ENCODE data around the gene NMNAT2. TPM values are rescaled to one million over a fixed set of nuclear protein-coding genes. Genes with fewer than 3 reads are reported as not detected.

NMNAT2 gene
- total RNA-seq, 1 donor from 2014 or later: 0.49 TPM

DNA sequence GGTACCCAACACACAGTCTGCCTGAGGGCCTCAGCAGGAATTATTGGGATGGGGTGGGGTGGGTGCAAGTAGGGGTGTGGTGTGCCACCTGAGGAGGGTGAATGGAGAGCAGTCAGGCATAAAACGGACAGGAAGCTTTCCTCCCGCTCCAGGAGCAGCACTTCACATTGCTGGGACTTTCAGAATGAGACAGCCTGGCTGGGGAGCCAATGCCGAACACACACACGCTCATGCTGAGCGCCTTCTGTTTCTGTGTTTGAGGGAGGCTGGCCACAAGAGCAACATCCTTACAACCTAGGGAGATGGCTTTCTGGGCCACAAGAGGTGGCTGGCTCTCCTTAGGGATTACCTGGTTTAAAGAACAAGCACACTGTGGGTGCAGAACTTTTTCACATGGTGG lies 134.1 kb downstream of the NMNAT2 start:
- peaks cover 2% of the 10 kb centered on the region for H3K4me1 ChIP-seq
- Mint-ChIP-seq H3K27ac (no peak overlapping the region), H3K4me1 (peaks cover 36% of the 10 kb centered on the region), H3K9me3 (no peaks in the 10 kb centered on the region), H3K36me3 (peaks cover 2% of the 10 kb centered on the region), H3K4me3 (no peak overlapping the region), H3K27me3 (ENCODE audit: insufficient read depth, low read depth) (peaks cover 4% of the 10 kb centered on the region)
- no peaks in the 10 kb centered on the region for H3K79me2 ChIP-seq (ENCODE audit: low read depth)
- no peaks in the 10 kb centered on the region for H3K36me3 ChIP-seq
- H3K27me3 ChIP-seq: no peaks in the 10 kb centered on the region
- H3K9ac ChIP-seq: no peak overlapping the region
- no peak for DNase-seq (ENCODE audit: low spot score)
- no peak overlapping the region for H2AFZ ChIP-seq (replicated peaks)
- TF ChIP-seq EZH2phosphoT487 (IDR thresholded peaks at IDR 0.05) (no peak), EZH2 (IDR thresholded peaks at IDR 0.05) (no peak)
- TF ChIP-seq, protein P1, sequence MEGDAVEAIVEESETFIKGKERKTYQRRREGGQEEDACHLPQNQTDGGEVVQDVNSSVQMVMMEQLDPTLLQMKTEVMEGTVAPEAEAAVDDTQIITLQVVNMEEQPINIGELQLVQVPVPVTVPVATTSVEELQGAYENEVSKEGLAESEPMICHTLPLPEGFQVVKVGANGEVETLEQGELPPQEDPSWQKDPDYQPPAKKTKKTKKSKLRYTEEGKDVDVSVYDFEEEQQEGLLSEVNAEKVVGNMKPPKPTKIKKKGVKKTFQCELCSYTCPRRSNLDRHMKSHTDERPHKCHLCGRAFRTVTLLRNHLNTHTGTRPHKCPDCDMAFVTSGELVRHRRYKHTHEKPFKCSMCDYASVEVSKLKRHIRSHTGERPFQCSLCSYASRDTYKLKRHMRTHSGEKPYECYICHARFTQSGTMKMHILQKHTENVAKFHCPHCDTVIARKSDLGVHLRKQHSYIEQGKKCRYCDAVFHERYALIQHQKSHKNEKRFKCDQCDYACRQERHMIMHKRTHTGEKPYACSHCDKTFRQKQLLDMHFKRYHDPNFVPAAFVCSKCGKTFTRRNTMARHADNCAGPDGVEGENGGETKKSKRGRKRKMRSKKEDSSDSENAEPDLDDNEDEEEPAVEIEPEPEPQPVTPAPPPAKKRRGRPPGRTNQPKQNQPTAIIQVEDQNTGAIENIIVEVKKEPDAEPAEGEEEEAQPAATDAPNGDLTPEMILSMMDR (IDR thresholded peaks at IDR 0.05): no peak
- no peak overlapping the region for H3K4me3 ChIP-seq
- no peak overlapping the region for H3K4me2 ChIP-seq
- no peaks in the 10 kb centered on the region for H4K20me1 ChIP-seq (ENCODE audit: low read depth)
- no peaks in the 10 kb centered on the region for H3F3A ChIP-seq (ENCODE audit: low read depth)
- no peak overlapping the region for H3K27ac ChIP-seq
- no peaks in the 10 kb centered on the region for H3K9me3 ChIP-seq (ENCODE audit: low read depth)

DNA sequence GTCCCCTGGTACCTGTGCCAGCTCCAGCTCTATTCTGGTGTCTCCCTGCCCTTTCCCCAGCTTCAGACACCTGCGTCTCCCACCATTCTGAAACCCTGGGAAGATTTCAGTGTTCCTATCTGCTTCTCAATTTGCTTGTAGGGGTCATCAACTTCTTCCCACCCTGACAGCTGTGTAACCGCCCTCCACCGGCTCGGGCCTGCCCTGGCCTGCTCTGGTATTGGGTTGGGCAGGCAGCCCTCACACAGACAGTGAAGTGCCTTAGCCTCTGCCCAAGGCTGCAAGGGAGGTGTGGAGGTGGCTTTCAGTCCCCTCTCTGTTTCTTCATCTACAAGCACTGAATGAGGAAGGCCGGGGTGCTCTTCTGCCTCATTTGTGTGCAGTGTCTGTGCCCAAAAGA lies 134.9 kb downstream of the NMNAT2 start:
- no peak overlapping the region for H3K9ac ChIP-seq
- peak overlapping the region; percentile 18 for H3K27ac Mint-ChIP-seq

DNA sequence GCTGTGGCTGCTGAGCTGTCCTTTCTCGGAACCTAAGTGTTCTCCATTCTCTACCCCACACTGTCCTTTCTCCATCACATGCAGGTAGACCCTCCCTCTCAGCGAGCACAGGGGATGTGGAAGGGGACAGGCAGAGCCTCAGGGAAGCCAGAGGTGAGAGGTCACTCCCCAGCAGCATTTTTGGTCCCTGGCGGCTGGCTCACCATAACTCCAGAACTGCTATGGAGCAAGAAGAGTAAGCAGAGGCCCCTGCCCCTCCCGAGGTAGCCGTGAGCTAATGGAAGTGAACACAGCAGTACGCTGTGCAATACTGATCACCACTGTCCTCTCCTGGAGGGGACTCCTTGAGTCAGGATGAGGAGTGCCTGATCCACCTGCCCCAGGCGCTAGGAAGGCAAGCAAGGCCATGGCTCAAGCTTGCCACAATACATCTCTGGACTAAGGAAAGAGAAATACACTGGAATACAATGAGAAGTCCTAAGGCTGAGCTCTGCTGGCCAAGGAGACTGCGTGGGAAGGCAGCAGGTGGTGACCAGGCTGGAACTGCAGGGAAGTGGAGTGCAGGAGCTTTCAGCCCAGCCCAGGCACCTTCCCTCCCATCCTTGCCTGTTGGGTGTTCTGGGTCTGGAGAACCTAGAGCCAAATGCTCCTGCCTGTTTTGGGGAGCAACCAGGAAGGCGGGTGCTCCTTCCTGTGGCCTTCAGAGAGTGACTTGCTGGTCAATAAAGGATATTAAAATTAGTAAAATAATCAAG lies 135.9 kb downstream of the NMNAT2 start:
- Histone ChIP-seq H3K79me2 (ENCODE audit: low read depth) (no peaks in the 10 kb centered on the region), H3K4me1 (peaks cover 5% of the 10 kb centered on the region), H3F3A (ENCODE audit: low read depth) (no peaks in the 10 kb centered on the region), H3K27ac (no peak overlapping the region), H3K4me3 (no peak overlapping the region), H2AFZ (replicated peaks) (peak overlapping the region; percentile 88), H3K9me3 (ENCODE audit: low read depth) (no peaks in the 10 kb centered on the region), H3K27me3 (no peaks in the 10 kb centered on the region), H3K36me3 (no peaks in the 10 kb centered on the region), H4K20me1 (ENCODE audit: low read depth) (no peaks in the 10 kb centered on the region), H3K4me2 (no peak overlapping the region), H3K9ac (no peak overlapping the region)
- H3K9me3 Mint-ChIP-seq: no peaks in the 10 kb centered on the region
- no peak overlapping the region for H3K4me3 Mint-ChIP-seq
- no peaks in the 10 kb centered on the region for H3K36me3 Mint-ChIP-seq
- TF ChIP-seq EZH2phosphoT487 (IDR thresholded peaks at IDR 0.05) (no peak), EZH2 (IDR thresholded peaks at IDR 0.05) (no peak)
- TF ChIP-seq, protein P1 (IDR thresholded peaks at IDR 0.05): no peak
- H3K4me1 Mint-ChIP-seq: peaks cover 42% of the 10 kb centered on the region
- no peak for DNase-seq (ENCODE audit: low spot score)
- peak overlapping the region; percentile 59 for H3K27ac Mint-ChIP-seq
- peaks cover 4% of the 10 kb centered on the region for H3K27me3 Mint-ChIP-seq (ENCODE audit: insufficient read depth, low read depth)

More for the DNA sequence above, 134.9 kb downstream of the NMNAT2 start:
- H3K9me3 ChIP-seq (ENCODE audit: low read depth): no peaks in the 10 kb centered on the region
- no peak overlapping the region for H3K4me3 ChIP-seq
- no peaks in the 10 kb centered on the region for H3K27me3 ChIP-seq
- no peaks in the 10 kb centered on the region for H3K79me2 ChIP-seq (ENCODE audit: low read depth)
- no peak overlapping the region for H3K4me3 Mint-ChIP-seq
- no peak overlapping the region for H2AFZ ChIP-seq (replicated peaks)
- H3K27me3 Mint-ChIP-seq (ENCODE audit: insufficient read depth, low read depth): peaks cover 4% of the 10 kb centered on the region
- peaks cover 5% of the 10 kb centered on the region for H3K4me1 ChIP-seq
- no peak overlapping the region for H3K4me2 ChIP-seq
- TF ChIP-seq EZH2 (IDR thresholded peaks at IDR 0.05) (no peak), EZH2phosphoT487 (IDR thresholded peaks at IDR 0.05) (no peak)
- TF ChIP-seq, protein P1 (IDR thresholded peaks at IDR 0.05): no peak
- no peak overlapping the region for H3K27ac ChIP-seq
- H3K36me3 Mint-ChIP-seq: no peaks in the 10 kb centered on the region
- H3K4me1 Mint-ChIP-seq: peaks cover 44% of the 10 kb centered on the region
- no peaks in the 10 kb centered on the region for H3F3A ChIP-seq (ENCODE audit: low read depth)
- H3K9me3 Mint-ChIP-seq: no peaks in the 10 kb centered on the region
- DNase-seq (ENCODE audit: low spot score): no peak
- no peaks in the 10 kb centered on the region for H3K36me3 ChIP-seq
- no peaks in the 10 kb centered on the region for H4K20me1 ChIP-seq (ENCODE audit: low read depth)
